ENCODE data around the gene BCAS3.
"Not testable (repeated sequence)": the region's sequence is repeated elsewhere in the genome, so short reads cannot be mapped to it uniquely, and the experiment has no call there.

Gene BCAS3

DNA sequence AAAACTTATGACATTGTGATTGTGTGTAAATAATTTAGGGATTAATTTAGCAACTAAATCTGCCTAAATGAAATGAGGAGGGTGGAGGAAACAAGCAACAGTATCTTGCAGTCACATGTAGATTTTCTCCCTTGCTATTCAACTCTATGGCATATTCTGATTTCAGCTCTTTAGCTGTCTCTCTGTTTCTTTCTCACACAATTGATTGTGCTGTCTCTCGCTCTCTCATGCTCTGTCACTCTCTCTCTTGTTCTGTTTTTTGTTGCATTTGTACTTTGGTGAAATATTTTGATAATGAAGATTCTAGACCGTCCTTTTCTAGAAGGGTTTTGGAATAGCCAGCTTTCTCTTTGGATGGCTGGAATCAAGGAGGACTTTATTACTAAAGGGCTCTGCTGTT is 70.6 kb downstream of the BCAS3 start:
- DNase-seq: no peak

DNA sequence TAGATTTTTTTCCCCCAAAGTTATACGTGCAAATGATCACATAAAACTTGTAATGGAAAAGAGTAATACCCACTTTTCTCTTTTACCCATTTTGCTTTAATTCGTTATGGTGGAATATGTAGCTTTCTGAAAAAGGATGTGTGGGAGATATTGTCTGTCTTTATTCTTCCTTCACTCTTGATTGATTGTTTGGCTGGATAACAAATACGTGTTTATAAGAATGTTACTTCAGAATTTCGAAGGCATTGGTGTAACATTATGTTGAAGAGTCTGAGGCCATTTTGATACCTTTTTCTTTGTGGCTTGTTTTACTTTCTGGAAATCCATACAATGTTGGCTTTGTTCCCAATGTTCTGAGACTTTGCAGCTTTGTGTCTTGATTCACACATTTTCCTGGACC is 71.4 kb downstream of the BCAS3 start:
- DNase-seq: no peak

GRCh38 chr17:60749708-60750107 is 72.1 kb downstream of the BCAS3 start:
- no peak for DNase-seq

GRCh38 chr17:60750640-60751039 is 73.0 kb downstream of the BCAS3 start:
- DNase-seq: no peak

- DNase-seq: no peak
Observed at GRCh38 chr17:60751884-60752283, 74.2 kb downstream of the BCAS3 start.

DNA sequence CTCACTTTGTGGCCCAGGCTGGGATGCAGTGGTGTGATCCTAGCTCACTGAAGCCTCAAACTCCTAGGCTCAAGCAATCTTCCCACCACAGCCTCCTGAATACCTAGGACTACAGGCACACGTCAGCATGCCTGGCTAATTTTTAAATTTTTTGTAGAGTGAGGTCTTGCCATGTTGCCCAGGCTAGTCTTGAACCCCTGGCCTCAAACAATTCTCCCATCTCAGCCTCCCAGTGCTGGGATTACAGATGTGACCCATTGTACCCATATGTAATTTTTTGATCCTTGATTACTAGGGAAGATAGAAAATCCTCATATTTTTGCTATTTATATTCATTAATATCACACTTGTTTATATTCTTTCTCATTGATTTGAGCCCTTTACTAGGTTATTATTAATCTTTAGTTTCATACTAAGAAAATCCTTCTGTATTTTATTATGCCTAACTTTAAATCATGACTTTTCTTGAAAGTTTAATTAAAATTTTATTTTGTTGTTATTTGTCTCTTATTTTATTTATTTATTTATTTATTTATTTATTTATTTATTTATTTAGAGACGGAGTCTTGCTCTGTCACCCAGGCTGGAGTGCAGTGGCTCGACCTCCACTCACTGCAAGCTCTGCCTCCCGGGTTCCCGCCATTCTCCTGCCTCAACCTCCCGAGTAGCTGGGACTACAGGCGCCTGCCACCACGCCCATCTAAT is 75.4 kb downstream of the BCAS3 start:
- DNase-seq: no peak

GRCh38 chr17:60754057-60754604 is 76.5 kb downstream of the BCAS3 start:
- no peak for DNase-seq

DNA sequence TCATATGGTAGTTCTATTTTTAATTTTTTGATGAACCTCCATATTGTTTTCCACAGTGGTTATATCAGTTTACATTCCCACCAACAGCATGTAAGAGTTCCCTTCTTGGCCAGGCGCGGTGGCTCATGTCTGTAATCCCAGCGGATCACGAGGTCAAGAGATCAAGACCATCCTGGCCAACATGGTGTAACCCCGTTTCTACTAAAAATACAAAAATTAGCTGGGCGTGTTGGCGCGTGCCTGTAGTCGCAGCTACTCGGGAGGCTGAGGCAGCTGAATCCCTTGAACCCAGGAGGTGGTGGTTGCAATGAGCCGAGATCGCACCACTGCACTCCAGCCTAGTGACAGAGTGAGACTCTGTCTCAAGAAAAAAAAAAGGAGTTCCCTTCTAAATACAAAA is 79.1 kb downstream of the BCAS3 start:
- not testable (repeated sequence) for DNase-seq

DNA sequence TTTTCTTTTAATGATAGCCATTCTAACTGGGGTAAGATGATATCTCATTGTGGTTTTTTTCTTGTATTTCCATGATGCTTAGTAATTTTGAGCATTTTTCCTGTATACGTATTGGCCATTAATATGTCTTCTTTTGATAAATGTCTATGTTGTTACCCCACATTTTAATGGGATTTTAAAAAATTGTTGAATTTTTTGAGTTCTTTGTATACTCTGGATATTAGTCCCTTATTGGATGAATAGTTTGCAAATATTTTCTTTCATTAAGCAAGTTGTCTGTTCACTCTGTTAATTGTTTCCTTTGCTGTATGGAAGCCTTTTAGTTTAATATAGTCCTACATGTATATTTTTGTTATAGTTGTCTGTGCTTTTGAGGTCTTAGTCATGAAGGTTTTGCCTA is 79.8 kb downstream of the BCAS3 start:
- DNase-seq: no peak

DNA sequence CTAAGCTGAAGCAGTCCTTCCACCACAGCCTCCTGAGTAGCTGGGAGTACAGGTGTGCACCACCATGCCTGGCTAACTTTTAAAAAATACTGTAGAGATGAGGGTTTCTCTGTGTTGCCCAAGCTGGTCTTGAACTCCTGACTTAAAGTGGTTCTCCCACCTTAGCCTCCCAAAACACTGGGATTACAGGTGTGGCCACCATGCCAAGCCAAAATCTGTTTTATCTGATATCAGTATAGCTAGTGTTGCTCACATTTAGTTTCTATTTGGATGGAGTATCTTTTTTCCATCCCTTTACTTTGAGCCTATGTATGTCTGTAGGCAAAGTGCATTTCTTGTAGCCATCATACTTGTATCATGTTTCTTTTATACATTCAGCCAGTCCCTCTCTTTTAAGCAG is 82.1 kb downstream of the BCAS3 start:
- no peak for DNase-seq

DNA sequence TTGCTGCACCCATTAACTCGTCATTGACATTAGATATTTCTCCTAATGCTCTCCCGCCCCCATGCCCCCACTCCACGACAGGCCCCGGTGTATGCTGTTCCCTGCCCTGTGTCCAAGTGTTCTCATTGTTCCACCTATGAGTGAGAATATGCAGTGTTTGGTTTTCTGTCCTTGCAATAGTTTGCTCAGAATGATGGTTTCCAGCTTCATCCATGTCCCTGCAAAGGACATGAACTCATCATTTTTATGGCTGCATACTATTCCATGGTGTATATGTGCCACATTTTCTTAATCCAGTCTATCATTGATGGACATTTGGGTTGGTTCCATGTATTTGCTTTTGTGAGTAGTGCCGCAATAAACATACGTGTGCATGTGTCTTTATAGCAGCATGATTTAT is 83.7 kb downstream of the BCAS3 start:
- not testable (repeated sequence) for DNase-seq

DNA sequence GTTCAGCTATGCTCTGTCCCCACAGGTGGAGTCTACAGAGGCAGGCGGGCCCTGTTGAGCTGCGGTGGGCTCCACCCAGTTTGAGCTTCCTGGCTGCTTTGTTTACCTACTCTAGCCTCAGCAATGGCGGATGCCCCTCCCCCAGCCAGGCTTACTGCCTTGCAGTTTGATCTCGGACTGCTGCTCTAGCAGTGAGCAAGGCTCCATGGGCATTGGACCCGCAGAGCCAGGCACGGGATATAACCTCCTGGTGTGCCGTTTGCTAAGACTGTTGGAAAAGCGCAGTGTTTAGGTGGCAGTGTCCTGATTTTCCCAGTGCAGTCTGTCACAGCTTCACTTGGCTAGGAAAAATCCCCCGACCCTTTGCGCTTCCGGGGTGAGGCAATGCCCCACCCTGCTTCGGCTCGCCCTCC is 89.1 kb downstream of the BCAS3 start:
- DNase-seq: no peak

DNA sequence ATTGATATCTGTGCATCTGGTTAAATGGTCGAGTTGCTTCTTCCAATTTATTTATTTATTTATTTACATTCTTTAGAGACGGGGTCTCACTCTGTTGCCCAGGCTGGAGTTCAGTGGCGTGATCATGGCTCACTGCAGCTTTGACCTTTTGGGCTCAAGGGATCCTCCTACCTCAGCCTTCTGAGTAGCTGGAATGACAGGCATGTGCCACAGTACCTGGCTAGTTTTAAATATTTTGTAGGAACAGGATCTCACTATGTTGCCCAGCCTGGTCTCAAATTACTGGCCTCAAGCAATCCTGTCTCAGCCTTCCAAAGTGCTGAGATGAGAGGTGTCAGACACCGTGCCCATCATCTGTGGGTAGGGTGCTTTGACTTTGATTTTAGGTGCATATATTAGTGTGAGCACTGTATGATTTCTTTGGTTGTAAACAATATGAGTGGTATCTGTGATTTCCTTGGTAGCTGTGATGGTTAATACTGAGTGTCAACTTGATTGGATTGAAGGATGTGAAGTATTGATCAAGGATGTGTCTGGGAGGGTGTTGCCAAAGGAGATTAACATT is 90.2 kb downstream of the BCAS3 start:
- no peak for DNase-seq

DNA sequence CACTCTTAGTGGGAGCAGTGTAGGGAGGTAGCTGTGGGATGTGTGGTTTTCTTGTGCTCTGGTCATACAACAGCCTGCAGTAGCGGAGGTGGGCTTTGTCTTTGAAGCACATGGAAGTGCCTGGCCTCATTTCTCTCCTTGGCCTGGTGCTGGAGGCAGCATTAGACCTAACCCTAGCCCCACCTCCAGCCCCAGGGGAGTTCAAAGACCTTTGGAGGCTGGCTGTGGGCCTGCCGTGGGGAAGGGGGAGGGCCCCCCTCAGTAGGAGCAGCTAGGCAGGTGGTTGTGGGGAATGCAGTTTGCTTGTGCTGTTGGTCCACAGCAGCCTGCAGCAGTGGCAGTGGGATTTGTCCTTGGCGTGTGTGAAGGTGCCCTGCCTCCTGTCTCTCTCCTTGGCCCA is 91.7 kb downstream of the BCAS3 start:
- no peak for DNase-seq

- DNase-seq: no peak
Observed at GRCh38 chr17:60770946-60771422, 93.3 kb downstream of the BCAS3 start.

- DNase-seq: not testable (repeated sequence)
Observed at GRCh38 chr17:60771621-60772020, 94.0 kb downstream of the BCAS3 start.

DNA sequence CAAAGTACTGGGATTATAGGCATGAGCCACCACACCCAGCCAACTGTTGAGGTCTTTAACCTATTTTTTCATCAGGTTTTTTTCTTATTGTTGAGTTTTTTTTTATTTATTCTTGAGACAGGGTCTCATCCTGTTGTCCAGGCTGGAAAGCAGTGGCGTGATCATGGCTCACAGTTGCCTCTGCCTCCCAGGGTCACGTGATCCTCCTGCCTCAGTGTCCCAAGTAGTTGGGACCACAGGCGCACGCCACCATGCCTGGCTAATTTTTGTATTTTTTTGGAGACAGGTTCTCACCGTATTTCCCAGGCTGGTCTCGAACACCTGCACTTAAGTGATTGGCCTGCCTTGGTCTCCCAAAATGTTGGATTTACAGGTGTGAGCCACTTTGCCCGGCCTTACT is 95.9 kb downstream of the BCAS3 start:
- DNase-seq: no peak

DNA sequence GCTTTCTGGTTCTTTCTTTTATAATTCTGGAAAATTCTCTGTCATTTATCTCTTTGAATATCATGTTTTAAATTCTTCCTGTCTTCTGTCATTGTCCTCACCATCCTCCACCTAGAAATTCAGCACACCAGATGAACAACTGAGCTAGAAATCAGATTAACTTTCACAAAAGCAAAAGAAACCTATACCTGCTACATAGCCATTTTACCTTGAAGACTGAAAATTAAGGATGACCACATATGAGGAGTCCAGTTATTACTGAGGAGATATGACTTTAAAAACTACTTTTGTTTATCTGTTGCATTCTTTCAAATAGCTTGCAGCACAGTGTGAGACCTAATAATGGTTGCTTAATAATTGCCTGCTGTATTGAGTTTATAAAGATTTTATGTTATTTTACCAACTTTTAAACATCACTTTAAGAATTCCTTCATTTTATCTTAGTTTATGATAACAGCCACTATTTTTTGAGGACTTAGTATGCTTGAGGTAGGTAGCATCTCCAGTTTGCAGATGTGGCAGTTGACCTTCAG is 104.3 kb downstream of the BCAS3 start:
- no peak for DNase-seq

GRCh38 chr17:60782742-60783141 is 105.1 kb downstream of the BCAS3 start:
- DNase-seq: no peak

GRCh38 chr17:60790205-60790604 is 112.6 kb downstream of the BCAS3 start:
- no peak for DNase-seq

- no peak for DNase-seq
Observed at GRCh38 chr17:60792250-60792898, 114.7 kb downstream of the BCAS3 start.

GRCh38 chr17:60798576-60798975 is 120.9 kb downstream of the BCAS3 start:
- no peak for DNase-seq

DNA sequence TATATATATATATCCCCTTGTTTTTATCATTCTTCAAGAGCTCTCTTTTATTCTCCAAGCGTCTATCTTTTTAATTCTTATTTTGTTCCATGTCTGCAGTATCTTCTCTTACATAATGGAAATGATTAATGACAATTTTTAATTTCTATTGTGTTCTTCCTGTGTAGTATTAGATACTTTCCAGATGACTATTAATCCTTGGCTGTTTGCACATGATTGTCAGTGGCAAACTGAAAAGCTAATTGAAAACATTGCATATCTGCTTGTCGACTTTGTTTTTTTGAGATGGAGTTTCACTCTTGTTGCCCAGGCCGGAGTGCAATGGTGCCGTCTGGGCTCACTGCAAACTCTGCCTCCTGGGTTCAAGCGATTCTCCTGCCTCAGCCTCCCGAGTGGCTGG is 124.7 kb downstream of the BCAS3 start:
- no peak for DNase-seq

GRCh38 chr17:60803059-60803458 is 125.4 kb downstream of the BCAS3 start:
- no peak for DNase-seq

Measured in NCI-H1417 treated with DMSO at 0.1 percent for 48 hours (cell line).